ENCODE results near the gene ZCCHC14. TPM values are rescaled to one million over a fixed set of nuclear protein-coding genes. Genes with fewer than 3 reads are reported as not detected.
"Not testable (repeated sequence)": the region's sequence is repeated elsewhere in the genome, so short reads cannot be mapped to it uniquely, and the experiment has no call there.

Gene ZCCHC14
- total RNA-seq, 2 donors from 2014 or later, result 18.9 to 54.4 TPM

GRCh38 chr16:87516361-87516760 is 23.5 kb upstream of the ZCCHC14 start:
- intact Hi-C loops (cut with DNase I), result no loop called here
- WGBS, 2 donors, result 73 to 76% methylated on average over 12 of the region's 12 CpGs
- no peak overlapping the region for H3K4me3 ChIP-seq
- no peaks in the 10 kb centered on the region for H3K4me1 ChIP-seq
- no peaks in the 10 kb centered on the region for H3K27me3 ChIP-seq
- H3K27ac ChIP-seq, result no peak overlapping the region
- TF ChIP-seq POLR2A (IDR thresholded peaks at IDR 0.05) (no peak), CTCF (IDR thresholded peaks at IDR 0.05) (no peak)
- ATAC-seq (no peak), DNase-seq (no peak)
- no peaks in the 10 kb centered on the region for H3K9me3 ChIP-seq
- no peaks in the 10 kb centered on the region for H3K36me3 ChIP-seq (replicated peaks in 1 of 2; ENCODE audit: insufficient read depth in 1 of 2, low read depth in 2 of 2)

GRCh38 chr16:87515475-87516330 is 22.9 kb upstream of the ZCCHC14 start:
- no peaks in the 10 kb centered on the region for H3K9me3 ChIP-seq
- TF ChIP-seq CTCF (IDR thresholded peaks at IDR 0.05) (no peak), POLR2A (IDR thresholded peaks at IDR 0.05) (no peak)
- H3K4me3 ChIP-seq, result no peak overlapping the region
- intact Hi-C loops (cut with DNase I), result no loop called here
- no peaks in the 10 kb centered on the region for H3K36me3 ChIP-seq (replicated peaks in 1 of 2; ENCODE audit: insufficient read depth in 1 of 2, low read depth in 2 of 2)
- H3K27ac ChIP-seq, result no peak overlapping the region
- H3K4me1 ChIP-seq, result no peaks in the 10 kb centered on the region
- no peak for ATAC-seq
- 66 to 81% methylated on average over 17 to 19 of the region's 19 CpGs for WGBS, 2 donors
- DNase-seq, result no peak
- H3K27me3 ChIP-seq, result no peaks in the 10 kb centered on the region

- WGBS, 2 donors, result 80 to 87% methylated on average over 4 of the region's 4 CpGs
- not testable (repeated sequence) for H3K9me3 ChIP-seq, ATAC-seq
These were observed 17.0 kb upstream of the ZCCHC14 start for GRCh38 chr16:87509778-87510177.

GRCh38 chr16:87507351-87508069 is 14.7 kb upstream of the ZCCHC14 start:
- Histone ChIP-seq H3K36me3 (replicated peaks in 1 of 2; ENCODE audit: insufficient read depth in 1 of 2, low read depth in 2 of 2) (no peaks in the 10 kb centered on the region), H3K4me1 (peaks cover 11% of the 10 kb centered on the region), H3K4me3 (no peak overlapping the region), H3K9me3 (no peaks in the 10 kb centered on the region), H3K27me3 (no peaks in the 10 kb centered on the region), H3K27ac (no peak overlapping the region)
- DNase-seq (no peak), ATAC-seq (no peak)
- WGBS, 2 donors, result 47 to 62% methylated on average over 13 to 25 of the region's 25 CpGs
- no peak for TF ChIP-seq CTCF (IDR thresholded peaks at IDR 0.05)
- TF ChIP-seq POLR2A (IDR thresholded peaks at IDR 0.05), result no peak
- intact Hi-C loops (cut with DNase I), result no loop called here

More at GRCh38 chr16:87509778-87510177, 17.0 kb upstream of the ZCCHC14 start:
- H3K36me3 ChIP-seq (replicated peaks in 1 of 2; ENCODE audit: insufficient read depth in 1 of 2, low read depth in 2 of 2); DNase-seq; H3K27ac ChIP-seq; H3K27me3 ChIP-seq; H3K4me3 ChIP-seq; intact Hi-C loops (cut with DNase I): not testable (repeated sequence)
- peaks cover 11% of the 10 kb centered on the region for H3K4me1 ChIP-seq
